Right cardiac atrium (tissue), 5 donors: ENCODE data around the gene VCAN. TPM values are rescaled to one million over a fixed set of nuclear protein-coding genes. Genes with fewer than 3 reads are reported as not detected.
A peak's percentile ranks its signal among the peaks of the same experiment; 100 is the strongest.

ENCODE experiments used
- ATAC-seq, 2 donors: fragments of 200-7000 bp; cut with Tn5 transposase; one replicate each; pipeline versions ENCODE4 v1.8.0 to v1.9.1; 2020; ENCODE audit warnings: moderate library complexity in 2 of 2, mild to moderate bottlenecking in 1 of 2
- DNase-seq, 3 donors: peaks; one replicate each; pipeline ENCODE4 v3.0.0-alpha.2; 2020
- H3K27ac ChIP-seq: one replicate; pipeline ENCODE4 v1.5.1; 2013; ENCODE audit warnings: mild to moderate bottlenecking, low read length, control low read depth, moderate library complexity
- H3K27me3 ChIP-seq: one replicate; pipeline ENCODE4 v1.6.1; 2013; ENCODE audit not compliant: control insufficient read depth, insufficient read depth
- H3K4me1 ChIP-seq: one replicate; pipeline ENCODE4 v1.6.1; 2013; ENCODE audit warnings: low read length; ENCODE audit not compliant: control insufficient read depth, insufficient read depth
- H3K4me3 ChIP-seq: one replicate; pipeline ENCODE4 v1.5.1; 2013; ENCODE audit warnings: low read length, control low read depth
- H3K9me3 ChIP-seq: one replicate; pipeline ENCODE4 v1.6.1; 2013; ENCODE audit warnings: low read length; ENCODE audit not compliant: control insufficient read depth
- WGBS: extraction: QIAGEN DNeasy Blood & Tissue Kit; methylation state at CpG from one replicate; pipeline ENCODE4 v1.1.7; 2013; 5-methylcytosine and 5-hydroxymethylcytosine counted together
- intact Hi-C, 4 donors: fragments of 100-400 bp; cut with DNase I; formaldehyde crosslinking; loops; one replicate each; pipeline versions ENCODE4 v1.11.0 to v1.14.0; 2022 to 2023
- polyA plus RNA-seq: library from polyadenylated mRNA; stranded (reverse); fragments of 200-250 nt; gene quantifications from one replicate; pipeline ENCODE4 v1.2.3, GENCODE V29; 2013
- total RNA-seq, 4 donors: library from RNA; stranded (reverse); fragmentation: NEBNext Ultra II Directional; extraction: Animal tissue kit (Norgen Biotek cat#: 25700); gene quantifications; one replicate each; pipeline ENCODE4 v1.2.1, GENCODE V29; 2021
- donor health status: healthy with polysubstance abuse.
- donor health status: DM: no; HTN: yes; CAD: no.
- donor health status: DM: no; HTN: no; CAD: no.
- donor health status: DM: no; HTN: yes; CAD: no; lungs with severe emphysema.
- donor health status: DM: yes; HTN: yes; CAD: no.

The VCAN gene
- total and polyA plus RNA-seq, 5 donors = 22.1 to 190 (median 92.0) TPM

- DNase-seq = no peak
- no peak overlapping the region for H3K27ac ChIP-seq
- WGBS = 57% methylated on average over 1 of the region's 1 CpG
Measured at GRCh38 chr5:83551821-83552220, 80.3 kb downstream of the VCAN start.

DNA sequence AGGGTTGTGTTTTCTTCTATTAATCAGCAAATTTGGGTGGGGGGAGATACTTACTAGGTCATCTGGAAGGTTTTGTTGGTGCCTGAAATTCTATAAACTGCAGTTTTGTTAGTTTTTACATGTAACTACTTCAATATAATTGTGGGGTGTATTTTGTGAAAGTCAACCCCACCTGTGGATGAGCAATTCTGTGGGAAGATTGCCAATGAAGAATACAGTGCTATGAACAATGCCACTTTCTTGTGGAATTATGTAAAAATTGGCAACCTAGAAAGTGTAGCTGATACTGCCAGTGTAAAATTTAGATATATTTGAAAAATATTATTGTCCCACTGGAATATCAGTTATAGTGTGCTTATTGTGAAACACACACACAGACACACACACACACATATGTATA, 80.7 kb downstream of the VCAN start:
- intact Hi-C loops = no loop called here
- Histone ChIP-seq H3K4me1 (no peaks in the 10 kb centered on the region), H3K27ac (no peak overlapping the region), H3K4me3 (no peak overlapping the region), H3K27me3 (no peaks in the 10 kb centered on the region), H3K9me3 (no peaks in the 10 kb centered on the region)
- DNase-seq (no peak), ATAC-seq (no peak)

More at GRCh38 chr5:83551821-83552220, 80.3 kb downstream of the VCAN start:
- intact Hi-C loops = no loop called here
- H3K4me3 ChIP-seq = no peak overlapping the region
- no peaks in the 10 kb centered on the region for H3K4me1 ChIP-seq
- H3K27me3 ChIP-seq = no peaks in the 10 kb centered on the region
- no peaks in the 10 kb centered on the region for H3K9me3 ChIP-seq
- peak; percentile 58 to 72 for ATAC-seq

DNA sequence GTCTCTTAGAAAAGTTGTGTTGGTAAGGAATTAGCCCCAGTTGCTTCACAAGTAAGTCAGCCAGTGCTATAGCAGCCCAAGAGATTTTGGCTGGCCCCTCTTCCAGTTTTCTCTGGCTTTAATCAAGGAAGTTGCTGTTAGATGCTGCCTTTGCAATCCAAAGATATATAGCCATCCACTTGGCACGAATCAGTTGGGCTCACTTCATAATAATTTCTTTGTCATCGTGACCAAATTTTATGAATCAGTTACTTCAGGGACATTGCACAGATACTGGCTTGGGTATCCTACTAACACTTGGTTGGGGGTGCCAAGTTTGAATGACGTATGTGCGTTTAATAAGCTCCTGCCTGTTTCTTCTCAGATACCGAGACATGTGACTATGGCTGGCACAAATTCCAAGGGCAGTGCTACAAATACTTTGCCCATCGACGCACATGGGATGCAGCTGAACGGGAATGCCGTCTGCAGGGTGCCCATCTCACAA, 81.5 kb downstream of the VCAN start:
- no peaks in the 10 kb centered on the region for H3K4me1 ChIP-seq
- no peak overlapping the region for H3K4me3 ChIP-seq
- H3K27me3 ChIP-seq = no peaks in the 10 kb centered on the region
- intact Hi-C loops = no loop called here
- ATAC-seq (peak; percentile 89 to 94), DNase-seq (peak; percentile 67 to 81 (median 81))
- WGBS = 60% methylated on average over 9 of the region's 9 CpGs
- H3K27ac ChIP-seq = no peak overlapping the region
- no peaks in the 10 kb centered on the region for H3K9me3 ChIP-seq

DNA sequence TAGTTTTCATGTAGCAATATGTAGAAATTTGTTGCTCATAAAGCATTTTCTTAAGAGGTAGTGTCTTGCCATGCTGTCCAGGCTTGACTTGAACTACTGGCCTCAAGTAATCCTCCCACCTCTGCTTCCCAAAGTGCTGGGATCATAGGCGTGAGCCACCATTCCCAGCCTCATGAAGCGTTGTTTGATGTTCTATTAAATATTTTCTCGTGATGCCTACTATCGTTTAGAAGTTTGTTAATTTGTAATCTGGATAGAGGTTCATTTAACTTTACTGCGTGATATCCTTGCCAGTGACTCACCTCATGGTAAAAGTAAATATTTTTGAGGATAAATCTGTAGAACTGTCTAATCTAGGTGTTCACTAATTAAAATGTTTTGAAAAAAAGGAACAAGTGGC, 82.6 kb downstream of the VCAN start:
- intact Hi-C loops = no loop called here
- Histone ChIP-seq H3K4me1 (no peaks in the 10 kb centered on the region), H3K9me3 (no peaks in the 10 kb centered on the region), H3K4me3 (no peak overlapping the region), H3K27ac (no peak overlapping the region), H3K27me3 (no peaks in the 10 kb centered on the region)
- ATAC-seq (no peak), DNase-seq (no peak)
- WGBS = 93% methylated on average over 5 of the region's 5 CpGs

DNA sequence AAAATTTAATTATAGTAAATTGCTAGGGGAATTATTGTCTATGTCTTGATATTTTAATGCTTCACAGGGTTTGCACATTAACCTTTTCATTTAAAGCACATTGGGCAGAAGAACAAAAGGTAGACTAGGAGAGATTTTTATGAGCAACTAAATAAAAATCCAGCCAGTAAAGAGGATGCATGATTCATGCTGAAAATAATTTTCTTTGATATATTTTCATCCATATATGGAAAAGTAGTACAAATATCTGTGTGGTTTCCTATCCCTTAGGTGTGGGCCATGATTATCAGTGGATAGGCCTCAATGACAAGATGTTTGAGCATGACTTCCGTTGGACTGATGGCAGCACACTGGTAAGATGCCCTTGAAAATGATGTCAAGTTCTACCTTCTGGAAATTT, 83.1 kb downstream of the VCAN start:
- no peaks in the 10 kb centered on the region for H3K9me3 ChIP-seq
- no peak for ATAC-seq
- no peaks in the 10 kb centered on the region for H3K27me3 ChIP-seq
- peaks cover 2% of the 10 kb centered on the region for H3K4me1 ChIP-seq
- intact Hi-C loops = no loop called here
- 83% methylated on average over 1 of the region's 1 CpG for WGBS
- H3K27ac ChIP-seq = no peak overlapping the region
- H3K4me3 ChIP-seq = no peak overlapping the region
- no peak for DNase-seq

DNA sequence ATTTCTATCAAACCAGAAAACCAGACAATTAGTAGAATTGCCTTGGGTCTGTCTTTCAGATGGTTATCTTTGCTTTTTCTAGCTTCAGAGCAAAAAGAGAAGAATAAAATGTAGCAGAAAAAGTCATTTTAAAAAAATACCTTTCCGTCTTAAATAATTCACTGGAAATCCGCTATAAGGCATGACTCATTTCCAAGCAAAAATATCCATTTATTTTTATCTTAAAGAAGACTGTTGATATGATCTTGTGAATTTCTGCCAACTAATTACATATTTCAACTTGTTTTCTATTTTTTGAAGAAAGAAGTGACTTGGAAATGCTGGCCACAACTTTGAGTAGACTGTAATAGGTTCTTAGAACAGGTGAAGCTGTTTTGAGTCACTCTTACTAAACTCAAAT, 83.7 kb downstream of the VCAN start:
- ATAC-seq = no peak
- Histone ChIP-seq H3K9me3 (no peaks in the 10 kb centered on the region), H3K4me3 (no peak overlapping the region), H3K27ac (no peak overlapping the region), H3K27me3 (no peaks in the 10 kb centered on the region), H3K4me1 (peaks cover 2% of the 10 kb centered on the region)
- 69% methylated on average over 2 of the region's 2 CpGs for WGBS
- intact Hi-C loops = no loop called here
- DNase-seq = no peak

- no peak for DNase-seq
- Histone ChIP-seq H3K27ac (no peak overlapping the region), H3K4me1 (peaks cover 2% of the 10 kb centered on the region), H3K27me3 (no peaks in the 10 kb centered on the region), H3K9me3 (no peaks in the 10 kb centered on the region), H3K4me3 (no peak overlapping the region)
- intact Hi-C loops = no loop called here
- WGBS = 73% methylated on average over 3 of the region's 3 CpGs
- ATAC-seq = no peak
Measured at GRCh38 chr5:83556190-83556589, 84.6 kb downstream of the VCAN start.

DNA sequence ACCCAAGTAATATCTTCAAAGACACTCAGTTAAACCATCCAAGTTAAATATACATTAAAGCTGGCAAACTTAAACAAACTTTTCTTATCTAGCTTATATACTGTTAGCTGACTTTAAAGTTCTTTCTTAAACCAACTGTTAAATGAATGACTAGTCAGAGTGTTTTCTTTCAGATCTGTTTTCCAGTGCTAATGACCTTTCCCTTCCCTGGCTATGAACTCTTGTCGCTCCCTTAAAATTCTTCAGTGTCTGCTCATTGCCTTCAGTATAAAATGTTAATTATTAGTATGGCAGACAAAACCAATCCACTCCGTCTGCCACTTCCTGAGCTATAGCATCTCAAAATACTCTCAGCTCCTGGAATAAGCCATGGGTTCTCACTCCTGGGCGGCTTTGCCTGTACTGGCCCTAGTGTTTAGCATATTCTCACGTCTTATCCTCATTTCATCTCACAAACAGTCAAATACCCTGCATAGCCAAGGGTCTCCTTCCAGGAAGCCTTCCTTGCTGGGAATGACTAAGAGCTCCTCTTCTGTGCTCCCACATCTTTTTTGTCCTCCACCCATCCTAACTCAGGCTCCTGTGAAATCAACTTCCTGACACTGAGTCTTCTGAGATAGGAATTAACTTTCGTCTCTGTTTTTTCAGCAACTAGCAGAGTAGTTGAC, 87.7 kb downstream of the VCAN start:
- no peak overlapping the region for H3K4me3 ChIP-seq
- no peak overlapping the region for H3K27ac ChIP-seq
- peaks cover 2% of the 10 kb centered on the region for H3K4me1 ChIP-seq
- no peaks in the 10 kb centered on the region for H3K27me3 ChIP-seq
- ATAC-seq (no peak), DNase-seq (no peak)
- 79% methylated on average over 5 of the region's 5 CpGs for WGBS
- no peaks in the 10 kb centered on the region for H3K9me3 ChIP-seq
- intact Hi-C loops = no loop called here

DNA sequence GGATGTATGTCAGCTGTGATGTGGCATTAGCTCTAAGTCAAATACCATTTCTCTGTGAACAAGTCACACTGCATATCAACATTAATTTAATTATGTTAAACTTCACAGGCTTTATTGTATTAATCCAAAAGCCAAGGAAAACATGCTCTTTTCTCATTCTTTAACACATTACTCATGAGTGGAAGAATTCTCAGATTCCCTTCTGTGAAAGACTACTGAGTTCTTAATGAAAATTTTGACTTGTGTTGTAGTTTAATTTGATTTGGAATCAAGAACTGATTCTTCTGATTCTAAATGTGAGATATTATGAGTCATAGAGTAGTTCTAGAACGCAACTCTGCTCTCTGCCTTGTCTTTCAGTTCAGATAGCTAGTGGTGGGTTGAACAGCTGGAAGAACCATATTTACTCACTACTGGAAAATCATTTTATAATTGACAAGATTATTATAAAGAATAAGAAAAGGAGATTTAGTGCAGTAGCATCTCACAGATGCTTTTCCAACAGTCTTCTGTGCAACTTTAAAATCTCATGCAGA, 90.6 kb downstream of the VCAN start:
- Histone ChIP-seq H3K9me3 (no peaks in the 10 kb centered on the region), H3K4me1 (peaks cover 2% of the 10 kb centered on the region), H3K27ac (no peak overlapping the region), H3K27me3 (no peaks in the 10 kb centered on the region), H3K4me3 (no peak overlapping the region)
- DNase-seq (no peak), ATAC-seq (peak; percentile 40 to 51)
- intact Hi-C loops = loop anchor here (5.0 to 10.0 kb wide), 4 partner anchors 917 to 1210 kb away; no protein-coding TSS in a partner anchor
- 59% methylated on average over 1 of the region's 1 CpG for WGBS

DNA sequence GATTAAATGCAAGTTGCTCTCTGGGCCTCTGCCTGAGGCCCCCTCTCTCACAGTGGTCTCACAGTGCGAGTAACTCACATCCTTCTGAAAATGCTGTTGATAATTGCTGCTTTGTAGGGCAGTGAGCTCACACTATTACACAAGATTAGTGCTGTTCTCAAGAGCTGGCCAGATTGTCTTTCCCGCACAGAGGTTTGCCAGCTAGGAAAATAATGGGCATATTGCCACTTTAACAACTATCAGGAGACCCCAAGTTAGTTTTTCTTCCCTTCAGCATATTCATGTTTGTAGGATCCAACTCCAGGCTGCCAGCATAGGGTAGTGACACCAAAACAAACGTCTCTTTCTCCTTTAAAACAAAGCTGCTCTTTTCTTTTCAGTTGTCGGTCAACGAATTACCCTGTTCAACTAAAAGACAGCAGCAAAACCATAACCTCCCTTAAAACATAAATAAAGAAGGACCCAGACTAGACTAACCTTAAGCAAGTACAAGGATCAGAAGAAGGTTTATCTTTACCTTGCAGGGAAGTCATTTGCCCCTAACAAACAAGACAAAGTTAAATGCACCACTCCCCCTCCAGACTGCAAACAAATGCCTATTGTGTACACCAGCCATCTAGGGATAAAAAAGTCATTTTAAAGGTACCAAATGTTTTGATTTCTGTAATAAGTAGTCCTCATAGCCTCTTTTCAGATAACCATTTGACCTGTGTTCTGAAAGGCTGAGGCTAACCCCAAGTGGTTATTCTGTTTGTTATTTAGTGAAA, 91.4 kb downstream of the VCAN start:
- peaks cover 2% of the 10 kb centered on the region for H3K4me1 ChIP-seq
- ATAC-seq = peak; percentile 83 to 87
- intact Hi-C loops = loop anchor here (5.0 to 10.0 kb wide), 4 partner anchors 918 to 1211 kb away; no protein-coding TSS in a partner anchor
- DNase-seq = peak in 2 of 3 donors; percentile 16 to 42
- no peaks in the 10 kb centered on the region for H3K9me3 ChIP-seq
- no peaks in the 10 kb centered on the region for H3K27me3 ChIP-seq
- 46% methylated on average over 5 of the region's 5 CpGs for WGBS
- H3K27ac ChIP-seq = peak overlapping the region; percentile 2
- no peak overlapping the region for H3K4me3 ChIP-seq

GRCh38 chr5:83563631-83564030, 92.1 kb downstream of the VCAN start:
- DNase-seq = no peak
- 53% methylated on average over 7 of the region's 7 CpGs for WGBS
- H3K4me3 ChIP-seq = no peak overlapping the region
- intact Hi-C loops = loop anchor here (2.0 to 10.0 kb wide), 5 partner anchors 919 to 1211 kb away; no protein-coding TSS in a partner anchor
- no peak for ATAC-seq
- H3K9me3 ChIP-seq = no peaks in the 10 kb centered on the region
- H3K27me3 ChIP-seq = no peaks in the 10 kb centered on the region
- H3K27ac ChIP-seq = no peak overlapping the region
- peaks cover 2% of the 10 kb centered on the region for H3K4me1 ChIP-seq
